ENCODE results near the gene ASTN2. TPM values are rescaled to one million over a fixed set of nuclear protein-coding genes. Genes with fewer than 3 reads are reported as not detected.

Gene ASTN2
- total and polyA plus RNA-seq, 10 of the 15 experiments (the other 5 are each of a cell fraction or from before 2014, with no cell fraction given), result 1.4 to 15.7 (median 7.0) TPM

- BruUV-seq (replicated peaks), result no TSS peak
- H3K27ac ChIP-seq (ENCODE audit: control insufficient read depth, insufficient read depth), result no peak overlapping the region
- H4K20me1 ChIP-seq (ENCODE audit: control insufficient read depth, insufficient read depth), result no peaks in the 10 kb centered on the region
- H3K4me3 ChIP-seq, result no peak overlapping the region
- no peaks in the 10 kb centered on the region for H3K36me3 ChIP-seq (ENCODE audit: control insufficient read depth in 2 of 2, insufficient read depth in 2 of 2, low read length in 1 of 2)
- ChIA-PET RAD21 (ENCODE audit: unreplicated experiment) (no interaction called here), CTCF (no interaction called here), POLR2A (no interaction called here), SMC1A (ENCODE audit: uncharacterized antibody, unreplicated experiment) (no interaction called here)
- TF ChIP-seq ATF2 (IDR thresholded peaks at IDR 0.05; ENCODE audit: low read length) (no peak), ETV6 (conservative IDR thresholded peaks at IDR 0.05 in 1 of 2, IDR thresholded peaks at IDR 0.05 in 1 of 2; ENCODE audit: borderline replicate concordance in 1 of 2, low read depth in 1 of 2) (no peak), CHD1 (IDR thresholded peaks at IDR 0.05; ENCODE audit: low read depth, low read length) (no peak), CBFB (IDR thresholded peaks at IDR 0.05; ENCODE audit: low read depth) (no peak), DPF2 (IDR thresholded peaks at IDR 0.05) (no peak), POLR2AphosphoS5 (IDR thresholded peaks at IDR 0.05; ENCODE audit: low read length) (no peak), CREM (IDR thresholded peaks at IDR 0.05; ENCODE audit: low read depth) (no peak), BHLHE40 (IDR thresholded peaks at IDR 0.05; ENCODE audit: borderline replicate concordance in 1 of 2, low read depth in 2 of 2, low read length in 1 of 2) (no peak), PRDM15 (CRISPR knock-in tag; IDR thresholded peaks at IDR 0.05) (no peak), ASH2L (IDR thresholded peaks at IDR 0.05; ENCODE audit: borderline replicate concordance, low read depth) (no peak), HSF1 (IDR thresholded peaks at IDR 0.05; ENCODE audit: low read depth, low read length) (no peak), SUZ12 (IDR thresholded peaks at IDR 0.05; ENCODE audit: unreplicated experiment) (no peak), MYB (IDR thresholded peaks at IDR 0.05; ENCODE audit: borderline replicate concordance, low read depth, low read length) (no peak), EP300 (IDR thresholded peaks at IDR 0.05; ENCODE audit: borderline replicate concordance in 1 of 2, control insufficient read depth in 1 of 2, low read depth in 2 of 2, low read length in 2 of 2) (no peak), SKIL (IDR thresholded peaks at IDR 0.05; ENCODE audit: low read depth, poor library complexity, severe bottlenecking) (no peak)
- 38% methylated on average over 8 of the region's 8 CpGs for WGBS (ENCODE audit: insufficient coverage, insufficient replicate concordance, low lambda C conversion rate, missing lambda C conversion rate)
- no peak for DNase-seq (ENCODE audit: low read depth, low spot score)
- in situ Hi-C loops (cut with MboI), result no loop called here
- no peaks in the 10 kb centered on the region for H3K4me1 ChIP-seq (ENCODE audit: control insufficient read depth, insufficient read depth, low read length)
- no peaks in the 10 kb centered on the region for H3K79me2 ChIP-seq (ENCODE audit: control insufficient read depth, insufficient read depth, low read length)
- H3K9me3 ChIP-seq (replicated peaks; ENCODE audit: control insufficient read depth, insufficient read depth, low read length), result no peaks in the 10 kb centered on the region
- FAIRE-seq, result no peak
- intact Hi-C loops (cut with micrococcal nuclease; ENCODE audit: unreplicated experiment), result no loop called here
- ATAC-seq, result no peak
- no peak overlapping the region for H3K9ac ChIP-seq (ENCODE audit: control insufficient read depth, insufficient read depth, low read length)
- no peaks in the 10 kb centered on the region for H3K27me3 ChIP-seq (replicated peaks in 1 of 2; ENCODE audit: control insufficient read depth in 2 of 2, insufficient read depth in 2 of 2, low read length in 1 of 2)
- H3K4me2 ChIP-seq (ENCODE audit: control insufficient read depth, insufficient read depth), result no peak overlapping the region
- H2AFZ ChIP-seq (ENCODE audit: control insufficient read depth, low read depth, low read length), result no peak overlapping the region
Observed at GRCh38 chr9:116377179-116377798, 1037.6 kb downstream of the ASTN2 start.
